Measurements from ENCODE around the gene LARGE2. TPM values are rescaled to one million over a fixed set of nuclear protein-coding genes. Genes with fewer than 3 reads are reported as not detected.

The LARGE2 gene
- total and polyA plus RNA-seq, 10 of the 15 experiments (the other 5 are each of a cell fraction or from before 2014, with no cell fraction given) = 0.03 to 0.41 (median 0.19) TPM; not detected in 6

GRCh38 chr11:45917623-45918330 lies 4.7 kb upstream of the LARGE2 start, which contains the start of gene PEX16 (continued):
- TF ChIP-seq USF1 (IDR thresholded peaks at IDR 0.05; ENCODE audit: borderline replicate concordance, extremely low read length, insufficient read depth, low read depth, low read length) (no peak), ESRRA (IDR thresholded peaks at IDR 0.05; ENCODE audit: low read length) (0 out of 2 replicates have a peak, but pooled peaks have one; percentile 27), SPI1 (IDR thresholded peaks at IDR 0.05; ENCODE audit: borderline replicate concordance, insufficient read depth, low read depth, low read length) (0 out of 2 replicates have a peak, but pooled peaks have one; percentile 18), ZBTB33 (IDR thresholded peaks at IDR 0.05) (no peak), E2F4 (IDR thresholded peaks at IDR 0.05; ENCODE audit: low read depth, low read length) (no peak), FOS (IDR thresholded peaks at IDR 0.05; ENCODE audit: borderline replicate concordance, extremely low read depth, insufficient read length) (no peak), HSF1 (IDR thresholded peaks at IDR 0.05; ENCODE audit: low read depth, low read length) (no peak), CBFB (IDR thresholded peaks at IDR 0.05; ENCODE audit: low read depth) (no peak), BRCA1 (IDR thresholded peaks at IDR 0.05; ENCODE audit: low read depth, low read length) (no peak), SMAD1 (IDR thresholded peaks at IDR 0.05; ENCODE audit: low read depth, partially characterized antibody) (no peak), HDAC2 (IDR thresholded peaks at IDR 0.05) (no peak), SMAD5 (IDR thresholded peaks at IDR 0.05; ENCODE audit: low read depth) (peak; percentile 79; the same call in 1 of the 2 replicates), MAX (IDR thresholded peaks at IDR 0.05; ENCODE audit: low read depth, low read length) (no peak), RB1 (IDR thresholded peaks at IDR 0.05; ENCODE audit: borderline replicate concordance) (no peak), BHLHE40 (IDR thresholded peaks at IDR 0.05; ENCODE audit: borderline replicate concordance in 1 of 2, low read depth in 2 of 2, low read length in 1 of 2) (no peak; a peak in 1 of 4 replicates), ZNF274 (IDR thresholded peaks at IDR 0.05; ENCODE audit: insufficient read depth, insufficient read length) (no peak), POLR2AphosphoS2 (IDR thresholded peaks at IDR 0.05; ENCODE audit: low read depth, low read length) (peak; percentile 67; the same call in 1 of the 2 replicates)
- TF ChIP-seq, protein P1, sequence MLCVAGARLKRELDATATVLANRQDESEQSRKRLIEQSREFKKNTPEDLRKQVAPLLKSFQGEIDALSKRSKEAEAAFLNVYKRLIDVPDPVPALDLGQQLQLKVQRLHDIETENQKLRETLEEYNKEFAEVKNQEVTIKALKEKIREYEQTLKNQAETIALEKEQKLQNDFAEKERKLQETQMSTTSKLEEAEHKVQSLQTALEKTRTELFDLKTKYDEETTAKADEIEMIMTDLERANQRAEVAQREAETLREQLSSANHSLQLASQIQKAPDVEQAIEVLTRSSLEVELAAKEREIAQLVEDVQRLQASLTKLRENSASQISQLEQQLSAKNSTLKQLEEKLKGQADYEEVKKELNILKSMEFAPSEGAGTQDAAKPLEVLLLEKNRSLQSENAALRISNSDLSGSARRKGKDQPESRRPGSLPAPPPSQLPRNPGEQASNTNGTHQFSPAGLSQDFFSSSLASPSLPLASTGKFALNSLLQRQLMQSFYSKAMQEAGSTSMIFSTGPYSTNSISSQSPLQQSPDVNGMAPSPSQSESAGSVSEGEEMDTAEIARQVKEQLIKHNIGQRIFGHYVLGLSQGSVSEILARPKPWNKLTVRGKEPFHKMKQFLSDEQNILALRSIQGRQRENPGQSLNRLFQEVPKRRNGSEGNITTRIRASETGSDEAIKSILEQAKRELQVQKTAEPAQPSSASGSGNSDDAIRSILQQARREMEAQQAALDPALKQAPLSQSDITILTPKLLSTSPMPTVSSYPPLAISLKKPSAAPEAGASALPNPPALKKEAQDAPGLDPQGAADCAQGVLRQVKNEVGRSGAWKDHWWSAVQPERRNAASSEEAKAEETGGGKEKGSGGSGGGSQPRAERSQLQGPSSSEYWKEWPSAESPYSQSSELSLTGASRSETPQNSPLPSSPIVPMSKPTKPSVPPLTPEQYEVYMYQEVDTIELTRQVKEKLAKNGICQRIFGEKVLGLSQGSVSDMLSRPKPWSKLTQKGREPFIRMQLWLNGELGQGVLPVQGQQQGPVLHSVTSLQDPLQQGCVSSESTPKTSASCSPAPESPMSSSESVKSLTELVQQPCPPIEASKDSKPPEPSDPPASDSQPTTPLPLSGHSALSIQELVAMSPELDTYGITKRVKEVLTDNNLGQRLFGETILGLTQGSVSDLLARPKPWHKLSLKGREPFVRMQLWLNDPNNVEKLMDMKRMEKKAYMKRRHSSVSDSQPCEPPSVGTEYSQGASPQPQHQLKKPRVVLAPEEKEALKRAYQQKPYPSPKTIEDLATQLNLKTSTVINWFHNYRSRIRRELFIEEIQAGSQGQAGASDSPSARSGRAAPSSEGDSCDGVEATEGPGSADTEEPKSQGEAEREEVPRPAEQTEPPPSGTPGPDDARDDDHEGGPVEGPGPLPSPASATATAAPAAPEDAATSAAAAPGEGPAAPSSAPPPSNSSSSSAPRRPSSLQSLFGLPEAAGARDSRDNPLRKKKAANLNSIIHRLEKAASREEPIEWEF (IDR thresholded peaks at IDR 0.05; ENCODE audit: insufficient replicate concordance, low read depth, low read length) = peak; percentile 95

All from GM12878 (cell line).